ENCODE measurements around the gene ADRA2C.

The ADRA2C gene

GRCh38 chr4:3756343-3757059 is 9.7 kb upstream of the ADRA2C start:
- no peak overlapping the region for H3K9ac ChIP-seq (ENCODE audit: low read length)
- H3K9me3 ChIP-seq (ENCODE audit: insufficient read depth, low read length) = no peaks in the 10 kb centered on the region
- no peaks in the 10 kb centered on the region for H3F3A ChIP-seq (ENCODE audit: insufficient read depth)
- TF ChIP-seq, protein P1, sequence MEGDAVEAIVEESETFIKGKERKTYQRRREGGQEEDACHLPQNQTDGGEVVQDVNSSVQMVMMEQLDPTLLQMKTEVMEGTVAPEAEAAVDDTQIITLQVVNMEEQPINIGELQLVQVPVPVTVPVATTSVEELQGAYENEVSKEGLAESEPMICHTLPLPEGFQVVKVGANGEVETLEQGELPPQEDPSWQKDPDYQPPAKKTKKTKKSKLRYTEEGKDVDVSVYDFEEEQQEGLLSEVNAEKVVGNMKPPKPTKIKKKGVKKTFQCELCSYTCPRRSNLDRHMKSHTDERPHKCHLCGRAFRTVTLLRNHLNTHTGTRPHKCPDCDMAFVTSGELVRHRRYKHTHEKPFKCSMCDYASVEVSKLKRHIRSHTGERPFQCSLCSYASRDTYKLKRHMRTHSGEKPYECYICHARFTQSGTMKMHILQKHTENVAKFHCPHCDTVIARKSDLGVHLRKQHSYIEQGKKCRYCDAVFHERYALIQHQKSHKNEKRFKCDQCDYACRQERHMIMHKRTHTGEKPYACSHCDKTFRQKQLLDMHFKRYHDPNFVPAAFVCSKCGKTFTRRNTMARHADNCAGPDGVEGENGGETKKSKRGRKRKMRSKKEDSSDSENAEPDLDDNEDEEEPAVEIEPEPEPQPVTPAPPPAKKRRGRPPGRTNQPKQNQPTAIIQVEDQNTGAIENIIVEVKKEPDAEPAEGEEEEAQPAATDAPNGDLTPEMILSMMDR (IDR thresholded peaks at IDR 0.05; ENCODE audit: insufficient read depth, low read length, poor library complexity, severe bottlenecking) = no peak
- no peak for TF ChIP-seq EZH2phosphoT487 (conservative IDR thresholded peaks at IDR 0.05; ENCODE audit: low read length)
- H3K79me2 ChIP-seq (ENCODE audit: insufficient read depth, low read length) = no peaks in the 10 kb centered on the region
- no peak overlapping the region for H2AFZ ChIP-seq (ENCODE audit: low read depth, low read length, severe bottlenecking)
- no peak overlapping the region for H3K4me3 ChIP-seq (ENCODE audit: insufficient read depth, low read length, poor library complexity, severe bottlenecking)
- H3K9me2 ChIP-seq (replicated peaks; ENCODE audit: insufficient read depth, low read length) = no peaks in the 10 kb centered on the region
- no peaks in the 10 kb centered on the region for H3K27me3 ChIP-seq (ENCODE audit: low read length)
- no peak overlapping the region for H3K4me2 ChIP-seq (ENCODE audit: low read depth, low read length, poor library complexity, severe bottlenecking)
- no peak overlapping the region for H3K27ac ChIP-seq (ENCODE audit: low read depth, low read length)
- H4K20me1 ChIP-seq (ENCODE audit: low read depth, low read length) = no peaks in the 10 kb centered on the region
- no peaks in the 10 kb centered on the region for H3K36me3 ChIP-seq (ENCODE audit: low read length)

DNA sequence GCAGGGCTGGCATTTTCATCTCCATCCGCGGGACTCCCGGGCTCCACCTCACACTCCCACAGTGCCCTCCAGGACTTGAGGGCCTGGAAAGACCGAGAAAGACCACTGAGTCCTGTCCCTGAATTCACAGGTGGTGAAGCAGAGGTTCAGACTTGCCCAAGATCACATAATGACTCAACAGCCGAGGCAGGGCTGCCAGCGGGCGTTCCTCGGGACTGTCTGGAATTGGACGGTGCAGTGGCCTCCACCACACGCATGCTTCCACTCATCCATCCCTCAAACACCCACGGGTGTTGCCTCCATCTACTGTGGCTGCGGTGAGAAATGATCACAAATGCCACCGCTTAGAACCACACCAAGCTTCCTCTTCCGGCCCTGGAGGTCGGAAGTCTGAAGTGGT is 6.9 kb upstream of the ADRA2C start:
- Histone ChIP-seq H3K27me3 (ENCODE audit: low read length) (no peaks in the 10 kb centered on the region), H3K79me2 (ENCODE audit: insufficient read depth, low read length) (no peaks in the 10 kb centered on the region), H3F3A (ENCODE audit: insufficient read depth) (no peaks in the 10 kb centered on the region), H4K20me1 (ENCODE audit: low read depth, low read length) (no peaks in the 10 kb centered on the region), H3K9me3 (ENCODE audit: insufficient read depth, low read length) (no peaks in the 10 kb centered on the region), H3K4me2 (ENCODE audit: low read depth, low read length, poor library complexity, severe bottlenecking) (no peak overlapping the region), H2AFZ (ENCODE audit: low read depth, low read length, severe bottlenecking) (no peak overlapping the region), H3K27ac (ENCODE audit: low read depth, low read length) (no peak overlapping the region), H3K4me3 (ENCODE audit: insufficient read depth, low read length, poor library complexity, severe bottlenecking) (no peak overlapping the region), H3K9me2 (replicated peaks; ENCODE audit: insufficient read depth, low read length) (no peaks in the 10 kb centered on the region), H3K9ac (ENCODE audit: low read length) (no peak overlapping the region), H3K36me3 (ENCODE audit: low read length) (no peaks in the 10 kb centered on the region)
- TF ChIP-seq, protein P1 (IDR thresholded peaks at IDR 0.05; ENCODE audit: insufficient read depth, low read length, poor library complexity, severe bottlenecking) = no peak
- no peak for TF ChIP-seq EZH2phosphoT487 (conservative IDR thresholded peaks at IDR 0.05; ENCODE audit: low read length)

GRCh38 chr4:3760346-3760745 is 5.8 kb upstream of the ADRA2C start:
- Histone ChIP-seq H3K79me2 (ENCODE audit: insufficient read depth, low read length) (no peaks in the 10 kb centered on the region), H3K36me3 (ENCODE audit: low read length) (no peaks in the 10 kb centered on the region), H3F3A (ENCODE audit: insufficient read depth) (no peaks in the 10 kb centered on the region), H3K4me3 (ENCODE audit: insufficient read depth, low read length, poor library complexity, severe bottlenecking) (no peak overlapping the region), H3K27me3 (ENCODE audit: low read length) (no peaks in the 10 kb centered on the region), H3K9ac (ENCODE audit: low read length) (no peak overlapping the region), H3K4me2 (ENCODE audit: low read depth, low read length, poor library complexity, severe bottlenecking) (no peak overlapping the region), H3K27ac (ENCODE audit: low read depth, low read length) (no peak overlapping the region), H4K20me1 (ENCODE audit: low read depth, low read length) (no peaks in the 10 kb centered on the region), H2AFZ (ENCODE audit: low read depth, low read length, severe bottlenecking) (no peak overlapping the region), H3K9me2 (replicated peaks; ENCODE audit: insufficient read depth, low read length) (no peaks in the 10 kb centered on the region), H3K9me3 (ENCODE audit: insufficient read depth, low read length) (no peaks in the 10 kb centered on the region)
- no peak for TF ChIP-seq EZH2phosphoT487 (conservative IDR thresholded peaks at IDR 0.05; ENCODE audit: low read length)
- TF ChIP-seq, protein P1 (IDR thresholded peaks at IDR 0.05; ENCODE audit: insufficient read depth, low read length, poor library complexity, severe bottlenecking) = no peak

All from SU-DHL-6 (cell line).